Endodermal cell (in vitro differentiated cells): Measurements from ENCODE around the gene PLCB1. TPM values are rescaled to one million over a fixed set of nuclear protein-coding genes. Genes with fewer than 3 reads are reported as not detected.

ENCODE experiments used
- DNase-seq: peaks from one replicate; pipeline ENCODE4 v3.0.0-alpha.2; 2017
- H3K27ac ChIP-seq: 2 replicates; pipeline ENCODE4 v1.5.1; 2013; ENCODE audit warnings: mild to moderate bottlenecking, low read depth, low read length, moderate library complexity
- H3K27me3 ChIP-seq: 2 replicates; pipeline ENCODE4 v1.6.1; 2013; ENCODE audit warnings: mild to moderate bottlenecking, low read length, moderate library complexity; ENCODE audit not compliant: insufficient read depth, control insufficient read depth, poor library complexity, severe bottlenecking
- H3K36me3 ChIP-seq: 2 replicates; pipeline ENCODE4 v1.7.0; 2013; ENCODE audit warnings: mild to moderate bottlenecking, low read length, moderate library complexity; ENCODE audit not compliant: control insufficient read depth, insufficient read depth
- H3K4me1 ChIP-seq: one replicate; pipeline ENCODE4 v1.7.0; 2013; ENCODE audit warnings: low read length; ENCODE audit not compliant: control insufficient read depth, insufficient read depth
- H3K4me3 ChIP-seq: 2 replicates; pipeline ENCODE4 v1.5.1; 2013; ENCODE audit warnings: mild to moderate bottlenecking, low read length, moderate library complexity
- H3K9ac ChIP-seq: 2 replicates; pipeline ENCODE4 v1.6.1; 2013; ENCODE audit warnings: mild to moderate bottlenecking, low read length, moderate library complexity; ENCODE audit not compliant: poor library complexity, severe bottlenecking; ENCODE audit errors: extremely low read depth
- H3K9me3 ChIP-seq: 2 replicates; pipeline ENCODE4 v1.6.1; 2013; ENCODE audit warnings: mild to moderate bottlenecking, low read length, moderate library complexity; ENCODE audit not compliant: control insufficient read depth
- H3K27ac Mint-ChIP-seq: 2 replicates; pipeline ENCODE4 v1.8.0; 2020; ENCODE audit warnings: mixed read lengths
- H3K27me3 Mint-ChIP-seq: 2 replicates; pipeline ENCODE4 v1.8.0; 2021; ENCODE audit warnings: mild to moderate bottlenecking, mixed read lengths; ENCODE audit not compliant: insufficient read depth
- H3K36me3 Mint-ChIP-seq: 2 replicates; pipeline ENCODE4 v1.8.0; 2020; ENCODE audit warnings: low read depth, mixed read lengths
- H3K4me1 Mint-ChIP-seq: 2 replicates; pipeline ENCODE4 v1.8.0; 2020; ENCODE audit warnings: mixed read lengths
- H3K4me3 Mint-ChIP-seq: 2 replicates; pipeline ENCODE4 v1.8.0; 2020; ENCODE audit warnings: mild to moderate bottlenecking, moderate library complexity, mixed read lengths
- H3K9me3 Mint-ChIP-seq: 2 replicates; pipeline ENCODE4 v1.8.0; 2020; ENCODE audit warnings: mild to moderate bottlenecking, mixed read lengths
- WGBS, 2 experiments: methylation state at CpG; one replicate each; pipeline versions ENCODE4 v1.1.5 to v1.1.7; 2013; ENCODE audit warnings: missing lambda C conversion rate in 2 of 2, mixed read lengths in 1 of 2; ENCODE audit not compliant: insufficient coverage in 1 of 2, insufficient read length in 1 of 2; 5-methylcytosine and 5-hydroxymethylcytosine counted together
- total RNA-seq, 2 donors: library from RNA; stranded (reverse); fragmentation: NEBNext Ultra II Directional in 1 of 2; extraction: Animal tissue kit (Norgen Biotek cat#: 25700) in 1 of 2; gene quantifications; 2 replicates in 1 of 2; 3 replicates in 1 of 2; pipeline ENCODE4 v1.2.1, GENCODE V29; 2021
- TF ChIP-seq, protein P1 (sequence below): fragments of 200-600 bp; sonication (generic); conservative IDR thresholded peaks from 2 replicates; pipeline ENCODE4 v1.5.0; 2021; ENCODE audit warnings: antibody characterized with exemption, mild to moderate bottlenecking

The PLCB1 gene
- total RNA-seq, 2 donors from 2014 or later: 15.3 to 16.5 TPM

DNA sequence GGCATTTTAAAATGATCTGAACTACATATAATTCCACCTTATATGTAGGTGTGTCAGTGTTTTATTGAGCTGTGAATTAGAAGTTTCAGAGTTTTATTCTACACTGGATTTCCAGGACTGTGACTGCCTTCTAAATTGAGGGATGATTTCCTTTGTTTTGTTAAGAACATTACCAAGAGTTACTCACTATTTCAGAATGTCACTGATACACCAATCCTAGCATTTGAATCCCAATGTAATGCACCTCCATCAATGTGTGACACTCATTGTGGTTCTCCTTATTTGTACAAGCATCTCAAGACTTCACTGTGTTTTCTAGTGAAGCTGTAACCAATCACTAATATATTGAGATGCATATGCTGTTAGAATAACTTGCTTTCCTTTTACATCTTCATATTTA lies 86.8 kb downstream of the PLCB1 start:
- peaks cover 18% of the 10 kb centered on the region for H3K4me1 Mint-ChIP-seq
- Histone ChIP-seq H3K27ac (no peak overlapping the region), H3K9me3 (no peaks in the 10 kb centered on the region), H3K27me3 (no peaks in the 10 kb centered on the region), H3K9ac (no peak overlapping the region), H3K4me3 (no peak overlapping the region), H3K4me1 (no peaks in the 10 kb centered on the region), H3K36me3 (no peaks in the 10 kb centered on the region)
- TF ChIP-seq, protein P1, sequence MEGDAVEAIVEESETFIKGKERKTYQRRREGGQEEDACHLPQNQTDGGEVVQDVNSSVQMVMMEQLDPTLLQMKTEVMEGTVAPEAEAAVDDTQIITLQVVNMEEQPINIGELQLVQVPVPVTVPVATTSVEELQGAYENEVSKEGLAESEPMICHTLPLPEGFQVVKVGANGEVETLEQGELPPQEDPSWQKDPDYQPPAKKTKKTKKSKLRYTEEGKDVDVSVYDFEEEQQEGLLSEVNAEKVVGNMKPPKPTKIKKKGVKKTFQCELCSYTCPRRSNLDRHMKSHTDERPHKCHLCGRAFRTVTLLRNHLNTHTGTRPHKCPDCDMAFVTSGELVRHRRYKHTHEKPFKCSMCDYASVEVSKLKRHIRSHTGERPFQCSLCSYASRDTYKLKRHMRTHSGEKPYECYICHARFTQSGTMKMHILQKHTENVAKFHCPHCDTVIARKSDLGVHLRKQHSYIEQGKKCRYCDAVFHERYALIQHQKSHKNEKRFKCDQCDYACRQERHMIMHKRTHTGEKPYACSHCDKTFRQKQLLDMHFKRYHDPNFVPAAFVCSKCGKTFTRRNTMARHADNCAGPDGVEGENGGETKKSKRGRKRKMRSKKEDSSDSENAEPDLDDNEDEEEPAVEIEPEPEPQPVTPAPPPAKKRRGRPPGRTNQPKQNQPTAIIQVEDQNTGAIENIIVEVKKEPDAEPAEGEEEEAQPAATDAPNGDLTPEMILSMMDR: no peak
- H3K36me3 Mint-ChIP-seq: no peaks in the 10 kb centered on the region
- no peak for DNase-seq
- no peaks in the 10 kb centered on the region for H3K9me3 Mint-ChIP-seq
- H3K4me3 Mint-ChIP-seq: no peak overlapping the region
- H3K27ac Mint-ChIP-seq: no peak overlapping the region
- no peaks in the 10 kb centered on the region for H3K27me3 Mint-ChIP-seq

DNA sequence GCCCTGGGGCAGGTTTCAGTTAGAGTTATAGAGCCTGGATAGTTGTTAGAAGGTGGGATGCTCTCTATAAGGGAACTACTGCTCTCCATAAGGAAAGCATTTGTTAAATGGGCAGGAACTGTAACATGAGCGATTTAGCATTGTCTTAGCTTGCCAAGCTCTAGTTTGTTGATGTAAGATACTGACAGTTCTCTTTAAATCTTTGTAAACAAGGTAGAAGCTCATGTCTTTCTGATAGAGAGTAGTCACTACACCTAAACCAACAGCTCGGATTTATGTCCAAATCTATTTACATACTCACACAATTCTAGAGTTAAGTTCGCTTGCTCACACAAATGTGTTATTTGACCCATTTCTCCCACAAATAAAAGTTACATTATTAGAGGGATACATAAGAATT lies 87.3 kb downstream of the PLCB1 start:
- peaks cover 13% of the 10 kb centered on the region for H3K4me1 Mint-ChIP-seq
- TF ChIP-seq, protein P1: no peak
- H3K36me3 Mint-ChIP-seq: no peaks in the 10 kb centered on the region
- H3K9ac ChIP-seq: no peak overlapping the region
- no peaks in the 10 kb centered on the region for H3K4me1 ChIP-seq
- H3K9me3 Mint-ChIP-seq: no peaks in the 10 kb centered on the region
- no peaks in the 10 kb centered on the region for H3K27me3 Mint-ChIP-seq
- DNase-seq: no peak
- no peak overlapping the region for H3K27ac ChIP-seq
- no peaks in the 10 kb centered on the region for H3K36me3 ChIP-seq
- 77% methylated on average over 1 of the region's 3 CpGs; no CpG with 5 or more reads in 1 of the 2 experiments for WGBS, 2 experiments
- H3K4me3 Mint-ChIP-seq: no peak overlapping the region
- H3K9me3 ChIP-seq: no peaks in the 10 kb centered on the region
- no peak overlapping the region for H3K27ac Mint-ChIP-seq
- no peak overlapping the region for H3K4me3 ChIP-seq
- H3K27me3 ChIP-seq: no peaks in the 10 kb centered on the region

DNA sequence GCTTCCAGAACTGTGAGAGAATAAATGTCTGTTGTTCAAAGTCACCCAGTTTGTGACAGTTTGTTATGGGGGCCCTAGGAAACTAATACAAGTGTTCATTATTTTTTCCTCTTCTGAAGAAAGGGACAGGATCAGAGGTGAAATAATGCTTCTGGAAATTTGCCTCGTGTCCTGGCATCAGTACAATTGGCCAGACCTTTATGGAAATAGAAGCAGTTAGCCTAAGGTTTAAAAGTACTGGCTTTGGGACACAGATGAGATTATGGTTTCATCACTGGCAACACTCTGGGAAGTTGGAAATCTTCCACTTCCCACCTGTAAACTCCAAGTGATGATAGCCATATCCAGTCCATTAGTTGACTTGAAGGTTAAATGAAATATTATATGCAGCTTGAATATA lies 88.7 kb downstream of the PLCB1 start:
- Histone ChIP-seq H3K9ac (no peak overlapping the region), H3K9me3 (no peaks in the 10 kb centered on the region), H3K36me3 (no peaks in the 10 kb centered on the region), H3K4me3 (no peak overlapping the region), H3K27ac (no peak overlapping the region), H3K4me1 (no peaks in the 10 kb centered on the region), H3K27me3 (no peaks in the 10 kb centered on the region)
- H3K4me1 Mint-ChIP-seq: peaks cover 8% of the 10 kb centered on the region
- WGBS, 2 experiments: 89% methylated on average over 1 of the region's 1 CpG
- TF ChIP-seq, protein P1: no peak
- no peaks in the 10 kb centered on the region for H3K9me3 Mint-ChIP-seq
- H3K27ac Mint-ChIP-seq: no peak overlapping the region
- no peaks in the 10 kb centered on the region for H3K27me3 Mint-ChIP-seq
- no peaks in the 10 kb centered on the region for H3K36me3 Mint-ChIP-seq
- DNase-seq: no peak
- H3K4me3 Mint-ChIP-seq: no peak overlapping the region
